ENCODE data around the gene FBXO24. TPM values are rescaled to one million over a fixed set of nuclear protein-coding genes. Genes with fewer than 3 reads are reported as not detected.
A peak's percentile ranks its signal among the peaks of the same experiment; 100 is the strongest.

Gene FBXO24
- total and polyA plus RNA-seq, 4 donors, result 0.40 to 2.6 (median 1.5) TPM

DNA sequence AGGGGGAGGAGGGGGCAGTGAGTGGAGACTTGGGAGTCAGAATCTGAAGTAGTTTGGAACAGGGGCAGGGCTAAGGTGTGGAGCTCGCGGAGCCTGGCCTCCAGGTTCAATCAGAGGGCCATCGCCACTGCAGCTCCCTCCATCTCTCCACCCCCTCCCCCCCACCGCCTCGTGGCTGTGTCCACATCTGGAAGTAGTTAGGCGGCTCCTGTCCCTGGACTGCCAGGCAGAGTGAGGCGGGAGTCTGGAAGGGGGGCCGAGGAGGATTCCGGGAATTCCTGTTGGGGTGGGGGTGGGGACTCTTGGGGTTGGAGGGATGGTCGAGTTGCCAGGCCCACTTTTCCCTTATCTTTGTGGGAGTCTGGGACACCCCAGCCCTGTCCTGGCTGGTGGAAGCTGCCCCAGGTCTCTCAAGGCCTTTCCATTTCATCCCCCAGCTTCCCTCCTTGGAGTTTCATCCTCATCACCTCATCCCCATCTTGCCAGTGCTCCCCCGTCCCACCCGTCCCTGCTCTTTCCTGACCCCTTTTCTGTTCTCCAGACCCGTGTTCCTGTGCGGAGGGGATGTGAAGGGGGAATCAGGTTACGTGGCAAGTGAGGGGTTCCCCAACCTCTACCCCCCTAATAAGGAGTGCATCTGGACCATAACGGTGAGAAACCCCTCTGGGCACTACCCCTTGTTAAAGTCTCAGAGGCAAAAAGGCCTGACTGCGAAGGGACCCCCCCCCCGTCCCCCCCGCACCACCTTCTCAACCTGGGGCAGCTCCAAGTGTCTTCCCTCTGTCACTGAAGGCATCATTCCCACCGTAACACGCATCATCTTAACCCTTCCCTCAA is 17.0 kb downstream of the FBXO24 start:
- DNase-seq (ENCODE audit: low read depth in 4 of 6, low spot score in 6 of 6), result peak in 1 of 6 donors; percentile 71
- peaks cover 12% of the 10 kb centered on the region for H3K27me3 ChIP-seq (ENCODE audit: control insufficient read depth, insufficient read depth, low read length)
- peak overlapping the region; percentile 66 for H3K4me3 ChIP-seq (ENCODE audit: low read depth, low read length)
- H3K27ac ChIP-seq (ENCODE audit: low read depth, low read length), result peak overlapping the region; percentile 71
- H3K4me1 ChIP-seq (ENCODE audit: control insufficient read depth, insufficient read depth, low read length), result peaks cover 41% of the 10 kb centered on the region
- H3K9me3 ChIP-seq (ENCODE audit: control insufficient read depth, insufficient read depth, low read length), result no peaks in the 10 kb centered on the region
- WGBS (ENCODE audit: insufficient coverage), result 16% methylated on average over 7 of the region's 21 CpGs
- peaks cover 8% of the 10 kb centered on the region for H3K36me3 ChIP-seq (ENCODE audit: control insufficient read depth, insufficient read depth, low read length)

DNA sequence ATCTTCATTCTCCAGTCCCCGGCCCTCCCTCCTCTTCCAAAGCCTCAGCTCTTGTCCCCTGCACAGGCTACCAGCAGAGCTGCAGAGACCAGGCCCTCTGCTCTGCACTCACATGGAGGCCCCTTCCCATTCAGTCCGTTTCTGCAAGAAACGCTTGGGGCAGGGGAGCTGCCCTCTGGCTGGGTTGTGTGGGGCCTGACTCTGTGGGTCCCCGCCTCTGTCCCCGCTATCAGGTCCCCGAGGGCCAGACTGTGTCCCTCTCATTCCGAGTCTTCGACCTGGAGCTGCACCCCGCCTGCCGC is 17.5 kb downstream of the FBXO24 start:
- Histone ChIP-seq H3K36me3 (ENCODE audit: control insufficient read depth, insufficient read depth, low read length) (peaks cover 10% of the 10 kb centered on the region), H3K4me3 (ENCODE audit: low read depth, low read length) (peak overlapping the region; percentile 66), H3K9me3 (ENCODE audit: control insufficient read depth, insufficient read depth, low read length) (no peaks in the 10 kb centered on the region), H3K4me1 (ENCODE audit: control insufficient read depth, insufficient read depth, low read length) (peaks cover 41% of the 10 kb centered on the region), H3K27me3 (ENCODE audit: control insufficient read depth, insufficient read depth, low read length) (peaks cover 12% of the 10 kb centered on the region), H3K27ac (ENCODE audit: low read depth, low read length) (peak overlapping the region; percentile 71)
- DNase-seq (ENCODE audit: low read depth in 4 of 6, low spot score in 6 of 6), result peak in 1 of 6 donors; percentile 51
- WGBS (ENCODE audit: insufficient coverage), result 7% methylated on average over 10 of the region's 10 CpGs

DNA sequence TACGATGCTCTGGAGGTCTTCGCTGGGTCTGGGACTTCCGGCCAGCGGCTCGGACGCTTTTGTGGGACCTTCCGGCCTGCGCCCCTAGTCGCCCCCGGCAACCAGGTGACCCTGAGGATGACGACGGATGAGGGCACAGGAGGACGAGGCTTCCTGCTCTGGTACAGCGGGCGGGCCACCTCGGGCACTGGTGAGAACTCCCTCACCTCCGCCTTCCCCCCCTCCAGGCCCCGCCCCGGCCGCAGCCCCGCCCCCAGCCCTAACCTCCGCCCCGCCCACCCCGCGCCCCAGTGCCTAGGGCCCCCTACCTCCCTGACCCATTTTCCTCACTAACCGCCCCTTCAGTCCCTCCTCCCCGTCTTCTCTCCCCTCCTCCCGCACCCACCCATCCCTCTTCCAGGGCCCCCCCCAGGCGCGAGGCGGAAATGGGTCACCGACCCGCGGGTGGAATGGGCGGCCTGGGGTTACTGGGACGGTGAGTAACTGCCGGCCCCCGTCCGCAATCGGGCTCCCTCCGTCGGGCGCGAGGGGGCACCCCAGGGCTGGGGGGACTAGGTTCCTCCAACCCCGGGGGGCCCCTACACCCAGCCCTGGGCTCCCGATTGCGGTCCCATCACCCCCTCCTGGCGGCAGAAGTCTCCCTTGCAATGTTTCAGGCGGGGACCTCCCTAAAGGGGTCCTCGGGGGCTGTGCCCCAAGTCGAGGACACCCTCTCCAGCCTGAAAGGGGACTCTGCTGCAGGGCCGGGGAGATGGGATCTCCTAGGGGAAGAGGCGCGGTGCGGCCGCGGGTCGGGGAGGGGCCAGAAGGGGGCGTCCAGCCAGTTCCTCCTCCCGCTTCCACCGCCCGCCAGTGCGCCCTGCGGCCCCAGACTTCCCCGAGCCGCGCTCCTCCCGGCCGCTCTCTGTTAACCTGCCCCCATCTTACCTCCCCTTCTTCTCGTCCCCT is 18.2 kb downstream of the FBXO24 start:
- Histone ChIP-seq H3K4me1 (ENCODE audit: control insufficient read depth, insufficient read depth, low read length) (peaks cover 41% of the 10 kb centered on the region), H3K27me3 (ENCODE audit: control insufficient read depth, insufficient read depth, low read length) (peaks cover 12% of the 10 kb centered on the region), H3K4me3 (ENCODE audit: low read depth, low read length) (peak overlapping the region; percentile 66), H3K27ac (ENCODE audit: low read depth, low read length) (peak overlapping the region; percentile 73), H3K36me3 (ENCODE audit: control insufficient read depth, insufficient read depth, low read length) (peaks cover 10% of the 10 kb centered on the region), H3K9me3 (ENCODE audit: control insufficient read depth, insufficient read depth, low read length) (no peaks in the 10 kb centered on the region)
- DNase-seq (ENCODE audit: low read depth in 4 of 6, low spot score in 6 of 6), result peak in 2 of 6 donors; percentile 77 to 78
- under 1% methylated on average over 56 of the region's 70 CpGs for WGBS (ENCODE audit: insufficient coverage)

DNA sequence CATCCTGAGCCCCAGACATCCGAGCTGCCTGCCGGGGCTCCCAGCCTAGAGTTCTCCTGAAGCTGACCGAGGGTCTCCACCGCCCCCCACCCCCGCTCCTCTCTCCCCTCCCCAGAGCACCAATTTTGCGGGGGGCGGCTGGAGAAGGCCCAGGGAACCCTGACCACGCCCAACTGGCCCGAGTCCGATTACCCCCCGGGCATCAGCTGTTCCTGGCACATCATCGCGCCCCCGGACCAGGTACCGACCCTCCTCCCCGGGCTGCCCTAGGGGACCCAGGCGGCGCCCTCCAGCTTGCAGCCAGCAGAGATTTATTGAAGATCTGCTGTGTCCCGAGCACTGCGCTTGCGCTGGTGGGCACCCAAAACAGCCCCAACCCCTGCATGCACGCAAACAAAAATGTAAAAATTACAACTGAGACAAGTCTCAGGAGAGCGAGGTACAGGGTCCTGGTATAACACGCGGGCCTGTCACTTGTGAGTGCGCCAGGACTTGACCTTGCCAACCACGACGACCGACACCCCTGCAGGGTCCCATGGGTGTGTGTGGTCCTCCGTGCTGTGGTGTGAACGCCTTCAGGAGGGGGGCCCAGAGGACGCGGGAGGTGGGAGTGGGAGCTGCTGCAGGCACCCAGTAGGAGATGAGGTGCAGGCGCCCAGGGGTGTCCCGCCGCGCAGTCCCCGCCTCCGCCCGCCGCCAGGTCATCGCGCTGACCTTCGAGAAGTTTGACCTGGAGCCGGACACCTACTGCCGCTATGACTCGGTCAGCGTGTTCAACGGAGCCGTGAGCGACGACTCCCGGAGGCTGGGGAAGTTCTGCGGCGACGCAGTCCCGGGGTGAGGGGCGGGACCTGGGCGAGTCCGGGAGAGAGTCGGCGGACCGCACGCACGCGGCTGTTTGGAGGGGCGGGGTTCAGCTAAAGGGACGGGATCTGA is 19.1 kb downstream of the FBXO24 start:
- H3K27ac ChIP-seq (ENCODE audit: low read depth, low read length), result no peak overlapping the region
- peaks cover 10% of the 10 kb centered on the region for H3K36me3 ChIP-seq (ENCODE audit: control insufficient read depth, insufficient read depth, low read length)
- peaks cover 12% of the 10 kb centered on the region for H3K27me3 ChIP-seq (ENCODE audit: control insufficient read depth, insufficient read depth, low read length)
- peak in 1 of 6 donors; percentile 54 for DNase-seq (ENCODE audit: low read depth in 4 of 6, low spot score in 6 of 6)
- H3K9me3 ChIP-seq (ENCODE audit: control insufficient read depth, insufficient read depth, low read length), result no peaks in the 10 kb centered on the region
- H3K4me3 ChIP-seq (ENCODE audit: low read depth, low read length), result peak overlapping the region; percentile 66
- 3% methylated on average over 65 of the region's 68 CpGs for WGBS (ENCODE audit: insufficient coverage)
- H3K4me1 ChIP-seq (ENCODE audit: control insufficient read depth, insufficient read depth, low read length), result peaks cover 41% of the 10 kb centered on the region

DNA sequence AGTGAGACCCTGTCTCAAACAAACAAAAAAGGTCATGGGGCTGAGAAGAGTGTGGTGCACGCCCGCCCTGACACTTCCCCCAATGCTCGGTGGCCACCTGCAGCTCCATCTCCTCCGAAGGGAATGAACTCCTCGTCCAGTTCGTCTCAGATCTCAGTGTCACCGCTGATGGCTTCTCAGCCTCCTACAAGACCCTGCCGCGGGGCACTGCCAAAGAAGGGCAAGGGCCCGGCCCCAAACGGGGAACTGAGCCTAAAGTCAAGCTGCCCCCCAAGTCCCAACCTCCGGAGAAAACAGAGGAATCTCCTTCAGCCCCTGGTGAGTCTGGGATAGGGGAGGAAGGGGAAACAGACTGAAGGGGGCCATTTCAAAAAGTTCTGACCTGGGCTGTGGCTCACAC is 20.2 kb downstream of the FBXO24 start:
- Histone ChIP-seq H3K27ac (ENCODE audit: low read depth, low read length) (no peak overlapping the region), H3K36me3 (ENCODE audit: control insufficient read depth, insufficient read depth, low read length) (peaks cover 5% of the 10 kb centered on the region), H3K27me3 (ENCODE audit: control insufficient read depth, insufficient read depth, low read length) (peaks cover 12% of the 10 kb centered on the region), H3K9me3 (ENCODE audit: control insufficient read depth, insufficient read depth, low read length) (no peaks in the 10 kb centered on the region), H3K4me3 (ENCODE audit: low read depth, low read length) (no peak overlapping the region), H3K4me1 (ENCODE audit: control insufficient read depth, insufficient read depth, low read length) (peaks cover 43% of the 10 kb centered on the region)
- no peak for DNase-seq (ENCODE audit: low read depth in 4 of 6, low spot score in 6 of 6)
- WGBS (ENCODE audit: insufficient coverage), result 63% methylated on average over 6 of the region's 12 CpGs

DNA sequence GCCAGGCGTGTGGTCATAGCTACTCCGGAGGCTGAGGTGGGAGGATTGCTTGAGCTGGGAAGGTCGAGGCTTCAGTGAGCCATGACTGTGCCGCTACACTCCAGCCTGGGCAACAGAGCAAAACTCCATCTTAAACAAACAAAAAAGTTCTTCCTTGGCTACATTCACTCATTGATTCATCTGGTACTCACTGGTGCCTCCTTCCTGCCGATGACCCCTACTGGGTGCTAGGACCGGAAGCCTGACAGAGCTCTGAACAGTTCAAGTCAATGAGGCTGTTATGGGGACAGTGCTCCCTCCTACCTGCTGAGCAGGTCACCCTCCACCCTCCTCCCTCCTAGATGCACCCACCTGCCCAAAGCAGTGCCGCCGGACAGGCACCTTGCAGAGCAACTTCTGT is 21.0 kb downstream of the FBXO24 start:
- Histone ChIP-seq H3K9me3 (ENCODE audit: control insufficient read depth, insufficient read depth, low read length) (no peaks in the 10 kb centered on the region), H3K36me3 (ENCODE audit: control insufficient read depth, insufficient read depth, low read length) (peaks cover 5% of the 10 kb centered on the region), H3K27me3 (ENCODE audit: control insufficient read depth, insufficient read depth, low read length) (peaks cover 12% of the 10 kb centered on the region), H3K4me3 (ENCODE audit: low read depth, low read length) (no peak overlapping the region), H3K4me1 (ENCODE audit: control insufficient read depth, insufficient read depth, low read length) (peaks cover 40% of the 10 kb centered on the region), H3K27ac (ENCODE audit: low read depth, low read length) (no peak overlapping the region)
- no peak for DNase-seq (ENCODE audit: low read depth in 4 of 6, low spot score in 6 of 6)
- 91% methylated on average over 4 of the region's 8 CpGs for WGBS (ENCODE audit: insufficient coverage)

DNA sequence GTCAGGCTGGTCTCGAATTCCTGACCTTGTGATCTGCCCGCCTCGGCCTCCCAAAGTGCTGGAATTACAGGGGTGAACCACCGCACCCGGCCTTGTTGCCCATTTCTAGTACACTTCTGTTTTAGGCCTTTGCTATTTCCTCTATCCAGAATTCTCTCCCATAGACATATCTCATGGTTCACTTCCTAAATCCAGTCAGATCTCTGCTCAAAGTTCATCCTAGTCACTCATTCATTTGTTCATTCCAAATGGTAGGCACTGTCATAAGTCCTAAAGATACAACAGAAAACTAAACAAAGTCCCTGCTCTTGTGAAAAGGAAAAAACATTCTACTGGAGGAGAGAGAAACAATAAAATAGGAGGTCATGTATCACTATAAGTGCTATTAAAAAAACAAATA is 23.8 kb downstream of the FBXO24 start:
- peaks cover 16% of the 10 kb centered on the region for H3K36me3 ChIP-seq (ENCODE audit: control insufficient read depth, insufficient read depth, low read length)
- H3K4me1 ChIP-seq (ENCODE audit: control insufficient read depth, insufficient read depth, low read length), result peaks cover 28% of the 10 kb centered on the region
- H3K27ac ChIP-seq (ENCODE audit: low read depth, low read length), result no peak overlapping the region
- DNase-seq (ENCODE audit: low read depth in 4 of 6, low spot score in 6 of 6), result no peak
- no peaks in the 10 kb centered on the region for H3K9me3 ChIP-seq (ENCODE audit: control insufficient read depth, insufficient read depth, low read length)
- no peak overlapping the region for H3K4me3 ChIP-seq (ENCODE audit: low read depth, low read length)
- 94% methylated on average over 5 of the region's 5 CpGs for WGBS (ENCODE audit: insufficient coverage)
- H3K27me3 ChIP-seq (ENCODE audit: control insufficient read depth, insufficient read depth, low read length), result peaks cover 7% of the 10 kb centered on the region

DNA sequence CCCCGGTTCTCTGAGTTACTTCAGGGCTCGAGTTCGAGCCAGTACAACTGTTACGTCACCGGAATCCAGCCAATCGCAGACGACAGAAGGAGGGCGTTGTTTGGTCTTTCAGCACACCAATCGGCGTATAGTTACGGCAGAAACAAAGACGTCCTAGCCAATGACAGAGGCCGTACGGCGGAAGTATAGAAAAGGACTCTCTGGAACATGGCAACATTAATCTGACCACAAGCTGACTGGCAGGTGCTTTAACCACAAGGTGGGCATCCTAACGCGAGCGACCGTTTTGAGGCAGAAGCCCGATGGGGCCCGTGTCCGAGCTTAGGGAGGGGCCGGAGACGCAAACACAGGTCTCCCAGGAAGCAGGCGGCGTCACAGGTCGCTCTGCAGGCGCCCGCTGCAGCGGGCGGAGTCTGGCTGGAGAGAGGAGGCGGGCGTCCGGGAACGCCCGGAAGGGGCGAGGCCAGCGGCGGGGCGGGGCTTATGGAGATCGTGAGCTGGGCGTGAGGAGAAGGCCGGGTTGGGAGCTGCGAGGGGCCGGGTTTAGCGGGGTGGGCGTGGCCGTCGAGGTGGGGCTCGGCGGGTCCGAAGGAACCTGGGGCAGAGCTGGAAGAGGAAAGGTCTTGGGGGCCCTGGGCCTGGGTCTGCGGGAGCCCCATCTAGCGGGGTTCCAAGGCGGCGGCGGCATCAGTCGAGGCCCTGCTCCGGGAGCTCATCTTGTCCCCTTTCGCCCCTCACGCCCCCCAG is 26.0 kb downstream of the FBXO24 start, which contains the start of gene MOSPD3:
Gene MOSPD3 (plus strand): TSS at position 558 of the 747 bp plus-strand sequence. CDS start 252 bp downstream, outside the sequence.
- peak; percentile 98 to 100 (median 100) for DNase-seq (ENCODE audit: low read depth in 4 of 6, low spot score in 6 of 6)
- H3K27me3 ChIP-seq (ENCODE audit: control insufficient read depth, insufficient read depth, low read length), result no peaks in the 10 kb centered on the region
- WGBS (ENCODE audit: insufficient coverage), result under 1% methylated on average over 61 of the region's 61 CpGs
- H3K4me1 ChIP-seq (ENCODE audit: control insufficient read depth, insufficient read depth, low read length), result peaks cover 14% of the 10 kb centered on the region
- peak within 1 kb of the TSS; percentile 90 for H3K27ac ChIP-seq (ENCODE audit: low read depth, low read length)
- H3K36me3 ChIP-seq (ENCODE audit: control insufficient read depth, insufficient read depth, low read length), result peaks cover 30% of the 10 kb centered on the region
- peak within 1 kb of the TSS; percentile 62 for H3K4me3 ChIP-seq (ENCODE audit: low read depth, low read length)
- no peaks in the 10 kb centered on the region for H3K9me3 ChIP-seq (ENCODE audit: control insufficient read depth, insufficient read depth, low read length)
